VCaP (cell line): ENCODE data around the gene GDPD3.

Source experiments
- H3K27ac ChIP-seq: fragments of 450-650 bp; 2 replicates; pipeline ENCODE4 v1.5.1; 2017
- TF ChIP-seq, protein P1 (sequence below): fragments of 450-650 bp; conservative IDR thresholded peaks from 2 replicates; pipeline ENCODE4 v1.5.1; 2017; ENCODE audit warnings: mild to moderate bottlenecking, moderate library complexity

GDPD3 gene

DNA sequence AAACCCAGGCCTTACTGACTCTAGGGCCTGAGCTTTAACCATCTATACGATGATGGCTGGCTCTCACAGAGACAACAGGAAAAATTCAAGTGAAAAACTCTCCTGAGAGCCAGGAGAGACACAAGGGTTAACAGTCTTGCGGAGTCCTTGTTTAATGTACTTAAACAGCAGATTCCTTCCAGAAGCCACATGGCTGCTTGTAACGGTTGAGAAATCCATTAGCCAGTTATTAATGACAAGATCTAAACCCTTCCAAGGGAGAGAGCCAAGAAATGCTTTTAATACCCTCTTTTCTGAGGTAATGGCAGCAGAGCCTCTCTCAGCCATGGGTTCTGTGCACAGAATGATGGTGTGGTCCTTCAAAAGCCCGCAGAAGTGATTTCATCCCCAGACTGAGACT, 53.0 kb downstream of the GDPD3 start:
- H3K27ac ChIP-seq, result peak overlapping the region; percentile 93
- TF ChIP-seq, protein P1, sequence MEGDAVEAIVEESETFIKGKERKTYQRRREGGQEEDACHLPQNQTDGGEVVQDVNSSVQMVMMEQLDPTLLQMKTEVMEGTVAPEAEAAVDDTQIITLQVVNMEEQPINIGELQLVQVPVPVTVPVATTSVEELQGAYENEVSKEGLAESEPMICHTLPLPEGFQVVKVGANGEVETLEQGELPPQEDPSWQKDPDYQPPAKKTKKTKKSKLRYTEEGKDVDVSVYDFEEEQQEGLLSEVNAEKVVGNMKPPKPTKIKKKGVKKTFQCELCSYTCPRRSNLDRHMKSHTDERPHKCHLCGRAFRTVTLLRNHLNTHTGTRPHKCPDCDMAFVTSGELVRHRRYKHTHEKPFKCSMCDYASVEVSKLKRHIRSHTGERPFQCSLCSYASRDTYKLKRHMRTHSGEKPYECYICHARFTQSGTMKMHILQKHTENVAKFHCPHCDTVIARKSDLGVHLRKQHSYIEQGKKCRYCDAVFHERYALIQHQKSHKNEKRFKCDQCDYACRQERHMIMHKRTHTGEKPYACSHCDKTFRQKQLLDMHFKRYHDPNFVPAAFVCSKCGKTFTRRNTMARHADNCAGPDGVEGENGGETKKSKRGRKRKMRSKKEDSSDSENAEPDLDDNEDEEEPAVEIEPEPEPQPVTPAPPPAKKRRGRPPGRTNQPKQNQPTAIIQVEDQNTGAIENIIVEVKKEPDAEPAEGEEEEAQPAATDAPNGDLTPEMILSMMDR, result no peak

DNA sequence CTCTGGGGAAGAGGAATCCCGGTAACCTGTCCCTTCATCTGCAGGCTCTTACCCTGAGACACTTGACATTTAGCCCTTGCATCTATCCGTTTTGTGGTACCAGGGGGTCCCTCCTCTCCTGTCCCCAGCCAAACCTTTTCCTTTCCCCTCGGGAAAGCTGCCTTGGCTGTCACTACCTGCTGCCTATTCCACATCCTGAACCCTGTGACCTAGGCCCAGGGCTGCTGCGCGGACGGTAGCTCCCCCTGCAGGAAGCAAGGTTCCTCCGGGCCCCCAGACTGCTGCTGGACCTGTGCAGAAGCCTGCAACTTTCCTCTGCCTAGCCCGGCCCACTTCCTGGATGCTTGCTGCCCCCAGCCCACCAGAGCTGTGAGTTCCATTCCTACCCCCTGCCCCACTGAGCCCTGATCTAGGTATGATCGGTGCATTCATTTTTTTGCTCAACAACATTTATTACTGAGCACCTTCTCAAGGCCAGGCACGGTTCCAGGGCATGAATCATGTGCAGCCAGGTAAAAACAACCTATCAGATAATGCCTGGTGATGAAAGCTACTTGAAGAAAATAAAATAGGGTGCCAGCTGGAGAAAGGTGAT, 58.3 kb downstream of the GDPD3 start:
- no peak overlapping the region for H3K27ac ChIP-seq
- TF ChIP-seq, protein P1, result peak; percentile 41
